Measurements from ENCODE around the gene PTPRT.
"Not testable (repeated sequence)": the region's sequence is repeated elsewhere in the genome, so short reads cannot be mapped to it uniquely, and the experiment has no call there.

PTPRT gene

DNA sequence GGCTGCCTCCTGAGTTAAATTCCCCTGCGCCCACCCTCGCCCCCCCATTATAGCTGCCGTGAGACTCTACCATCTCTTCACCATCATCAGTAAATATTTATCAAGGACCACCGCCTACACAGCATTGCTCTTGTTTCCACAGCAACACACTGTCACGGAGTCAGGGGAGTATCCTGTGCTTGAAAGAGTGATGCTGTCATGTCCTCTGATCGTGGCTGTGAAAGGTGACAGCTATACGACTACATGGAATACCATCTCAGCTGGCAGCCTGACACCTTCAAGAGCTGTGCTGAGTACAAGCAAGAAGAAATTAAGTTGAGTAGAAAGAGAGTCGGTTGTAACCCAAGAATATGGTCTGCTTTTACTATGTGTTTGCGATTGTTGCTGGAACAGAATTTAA lies 3.4 kb downstream of the PTPRT start:
- no peak for DNase-seq

- DNase-seq, result no peak
Measured at GRCh38 chr20:43185901-43186300, 3.8 kb downstream of the PTPRT start.

DNA sequence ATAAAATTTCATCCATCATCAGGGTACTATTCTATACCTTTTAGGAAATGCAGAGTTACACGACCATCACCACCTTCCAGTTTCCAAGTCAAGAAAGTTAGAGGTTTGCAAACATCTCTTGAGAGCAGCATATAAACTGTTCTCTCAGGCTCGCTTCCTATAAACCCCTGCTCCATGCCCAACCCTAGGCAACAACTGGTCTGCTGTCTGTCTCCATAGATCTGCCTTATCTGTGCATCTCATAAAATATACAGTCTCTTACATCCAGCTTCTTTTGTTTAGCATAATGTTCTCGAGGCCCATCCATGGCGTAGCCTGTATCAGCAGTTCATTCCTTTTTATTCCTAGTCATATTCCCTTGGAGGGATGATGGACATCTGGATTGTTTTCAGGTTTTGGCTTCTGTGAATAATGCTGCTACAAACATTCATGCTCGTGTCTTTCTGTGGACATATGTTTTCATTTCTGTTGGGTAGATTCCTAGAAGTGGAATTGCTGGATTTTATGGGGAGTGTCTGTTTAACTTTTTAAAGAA lies 6.1 kb downstream of the PTPRT start:
- DNase-seq, result no peak

- DNase-seq, result no peak
Measured at GRCh38 chr20:43178080-43178479, 11.6 kb downstream of the PTPRT start.

DNA sequence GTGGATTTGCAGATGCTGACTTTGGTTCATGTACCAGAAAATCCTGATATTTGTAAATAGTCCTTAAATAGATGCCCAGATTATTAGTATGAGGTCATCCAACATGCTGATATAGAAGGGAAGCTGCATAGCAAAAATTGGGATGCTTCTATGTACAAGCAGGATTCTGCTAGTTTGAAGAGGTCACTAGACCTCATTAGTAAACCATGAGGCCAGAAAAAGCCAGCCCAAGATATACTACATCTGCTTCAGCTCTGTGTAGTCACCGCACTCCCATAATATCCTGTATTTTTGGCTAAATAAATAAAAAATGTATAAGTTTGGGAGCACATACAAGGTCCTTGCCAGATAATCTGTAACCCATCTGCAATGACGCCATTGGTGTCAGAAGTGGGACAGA lies 13.0 kb downstream of the PTPRT start:
- DNase-seq, result no peak

- no peak for DNase-seq
Measured at GRCh38 chr20:43171930-43172329, 17.8 kb downstream of the PTPRT start.

- no peak for DNase-seq
Measured at GRCh38 chr20:43170771-43171170, 18.9 kb downstream of the PTPRT start.

GRCh38 chr20:43167615-43168014 lies 22.1 kb downstream of the PTPRT start:
- no peak for DNase-seq

GRCh38 chr20:43167021-43167420 lies 22.7 kb downstream of the PTPRT start:
- DNase-seq, result no peak

DNA sequence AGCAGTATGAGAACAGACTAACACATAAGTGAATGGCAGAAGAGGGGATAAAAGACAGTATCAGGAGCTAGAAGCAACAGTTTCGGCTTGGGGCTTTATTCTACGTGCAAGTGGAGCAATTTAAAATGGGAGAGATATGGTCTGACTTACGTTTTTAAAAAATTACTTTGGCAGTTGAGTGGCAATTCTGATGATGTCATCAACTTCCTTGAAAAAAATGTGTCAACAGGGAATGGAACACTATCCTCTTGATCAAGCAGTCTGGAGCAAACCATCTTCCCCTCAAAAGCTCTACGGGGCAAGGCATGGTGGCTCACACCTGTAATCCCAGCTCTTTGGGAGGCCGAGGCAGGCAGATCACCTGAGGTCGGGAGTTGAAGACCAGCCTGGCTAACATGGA lies 24.1 kb downstream of the PTPRT start:
- DNase-seq, result no peak

DNA sequence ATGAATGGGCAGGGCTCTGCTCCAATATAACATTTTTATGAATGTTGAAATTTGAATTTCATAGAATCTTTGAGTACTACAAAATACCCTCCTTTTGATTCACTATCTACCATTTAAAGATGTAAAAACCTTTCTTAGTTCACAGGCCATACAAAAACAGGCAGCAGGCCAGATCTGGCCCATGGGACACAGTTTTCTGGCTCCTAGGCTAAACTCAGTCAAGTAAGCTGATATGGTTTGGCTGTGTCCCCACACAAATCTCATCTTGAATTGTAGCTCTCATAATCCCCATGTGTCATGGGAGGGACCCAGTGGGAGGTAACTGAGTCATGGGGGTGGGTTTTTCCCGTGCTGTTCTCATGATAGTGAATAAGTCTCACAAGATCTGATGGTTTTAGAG lies 25.0 kb downstream of the PTPRT start:
- not testable (repeated sequence) for DNase-seq

DNA sequence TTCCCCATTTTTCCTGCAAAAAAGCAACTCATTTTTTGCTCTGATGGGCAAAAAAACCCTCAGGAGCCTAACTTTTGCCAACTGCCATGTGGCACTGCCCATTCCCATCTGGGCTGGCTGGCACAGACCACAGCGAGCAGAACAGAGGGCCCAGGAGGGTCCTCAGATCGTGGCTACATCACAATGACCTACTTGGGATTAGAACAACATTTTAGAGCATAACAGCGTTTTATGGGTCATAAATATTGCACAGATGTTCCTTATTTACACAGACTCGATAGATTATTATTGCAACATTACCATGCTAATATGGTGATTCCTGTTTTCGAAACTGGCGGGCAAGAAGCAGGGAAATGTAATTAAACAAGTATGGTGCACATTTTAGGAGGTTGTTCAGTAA lies 28.0 kb downstream of the PTPRT start:
- DNase-seq, result no peak

DNA sequence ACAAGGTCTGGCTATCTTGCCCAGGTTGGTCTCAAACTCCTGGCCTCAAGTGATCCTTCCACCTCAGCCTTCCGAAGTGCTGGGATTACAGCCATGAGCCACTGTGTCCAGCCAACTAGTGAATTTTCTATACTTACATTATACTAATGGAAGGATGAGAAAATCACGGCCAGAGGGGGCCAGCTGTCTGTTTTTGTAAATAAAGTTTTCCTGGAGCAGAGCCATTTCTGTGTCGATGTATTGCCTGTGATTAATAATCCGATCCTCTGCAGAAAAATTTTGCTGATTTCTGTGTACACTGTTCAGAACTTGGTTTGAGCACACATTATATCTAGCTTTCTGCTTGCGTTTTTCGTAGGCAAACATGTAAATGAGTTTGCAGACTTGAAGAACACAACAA lies 28.8 kb downstream of the PTPRT start:
- DNase-seq, result no peak

DNA sequence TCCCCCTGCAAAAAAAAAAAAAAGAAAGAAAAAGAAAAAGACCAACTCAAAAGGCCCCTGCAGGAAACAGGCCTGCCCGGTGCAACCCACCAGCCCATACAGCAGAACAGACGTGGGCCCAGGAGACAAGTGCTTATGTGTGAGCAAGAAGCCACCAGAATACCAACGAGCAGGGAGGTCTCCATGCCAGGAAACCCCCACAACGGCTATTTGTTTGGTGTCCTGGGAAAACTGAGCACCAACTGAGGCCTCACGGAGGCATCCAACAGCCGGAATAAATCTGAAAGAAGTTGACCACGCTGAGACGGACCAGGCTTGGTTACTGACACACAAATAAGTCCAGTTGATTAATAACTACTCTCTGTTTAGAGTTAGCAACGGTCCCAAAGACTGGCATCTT lies 29.7 kb downstream of the PTPRT start:
- DNase-seq, result no peak

DNA sequence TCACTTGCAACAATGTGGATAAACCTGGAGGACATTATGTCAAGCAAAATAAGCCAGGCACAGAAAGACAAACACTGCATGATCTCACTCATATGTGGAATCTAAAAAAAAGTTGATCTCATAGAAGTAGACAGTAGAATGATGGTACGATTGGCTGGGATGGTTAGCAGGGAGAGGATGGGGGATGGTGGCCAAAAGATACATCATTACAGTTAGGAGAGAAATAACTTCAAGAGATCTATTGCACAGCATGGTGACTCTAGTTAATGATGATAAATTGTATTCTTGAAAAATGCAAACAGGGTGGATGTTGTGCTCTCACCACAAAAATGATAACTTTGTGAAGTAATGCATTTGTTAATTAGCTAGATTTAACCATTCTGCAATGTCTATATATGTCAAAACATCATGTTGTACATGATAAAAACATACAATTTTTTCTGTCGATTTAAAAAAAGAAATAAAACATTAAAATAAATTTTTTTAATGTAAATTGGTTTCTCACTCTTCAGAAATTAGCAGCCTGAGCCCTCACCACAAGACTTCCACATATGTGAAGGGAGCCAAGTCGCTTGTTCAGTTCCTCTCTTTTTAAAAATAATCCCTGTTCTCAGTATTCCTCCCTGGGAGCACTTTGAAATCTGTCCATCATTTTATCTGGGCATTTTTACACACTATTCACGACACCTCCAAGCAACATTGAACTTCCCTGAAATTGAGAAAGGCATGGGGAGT lies 34.2 kb downstream of the PTPRT start:
- DNase-seq, result no peak

- no peak for DNase-seq
Measured at GRCh38 chr20:43151901-43152300, 37.8 kb downstream of the PTPRT start.

DNA sequence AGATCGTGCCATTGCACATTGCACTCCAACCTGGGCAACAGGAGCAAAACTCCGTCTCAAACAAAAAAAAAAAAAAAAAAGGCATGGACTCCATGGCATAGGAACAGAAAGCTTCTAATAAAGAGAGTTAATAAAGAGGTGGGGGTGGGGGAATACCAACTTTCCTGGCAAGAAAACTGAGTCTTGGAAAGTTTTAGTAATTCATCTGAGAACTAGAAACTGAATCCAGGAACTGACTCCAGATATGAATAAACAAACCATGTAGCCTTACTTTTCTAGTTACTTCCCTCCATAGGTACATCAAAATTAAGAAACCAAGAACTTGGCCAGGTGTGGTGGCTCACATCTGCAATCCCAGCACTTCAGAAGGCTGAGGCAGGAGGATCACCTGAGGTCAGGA lies 38.5 kb downstream of the PTPRT start:
- DNase-seq, result no peak

DNA sequence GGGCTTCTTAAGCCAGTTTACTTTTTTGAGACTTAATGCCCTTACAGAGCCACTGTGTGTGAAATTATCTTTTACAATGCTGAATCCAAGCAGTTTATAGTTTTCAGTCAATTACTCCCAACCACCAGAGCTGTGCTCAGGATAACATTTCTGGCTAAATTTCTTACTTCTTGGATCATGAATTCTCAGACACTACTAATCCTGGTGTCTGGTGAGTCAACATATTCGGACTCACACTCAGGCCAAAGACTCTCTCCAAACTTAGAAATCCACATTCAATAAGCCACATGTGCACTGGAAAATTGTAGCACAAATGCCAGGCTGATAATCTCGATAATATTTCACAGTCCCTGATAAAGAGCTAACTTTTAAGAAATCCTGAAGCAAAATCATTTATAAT lies 49.0 kb downstream of the PTPRT start:
- no peak for DNase-seq

GRCh38 chr20:43138061-43138770 lies 51.5 kb downstream of the PTPRT start:
- no peak for DNase-seq

DNA sequence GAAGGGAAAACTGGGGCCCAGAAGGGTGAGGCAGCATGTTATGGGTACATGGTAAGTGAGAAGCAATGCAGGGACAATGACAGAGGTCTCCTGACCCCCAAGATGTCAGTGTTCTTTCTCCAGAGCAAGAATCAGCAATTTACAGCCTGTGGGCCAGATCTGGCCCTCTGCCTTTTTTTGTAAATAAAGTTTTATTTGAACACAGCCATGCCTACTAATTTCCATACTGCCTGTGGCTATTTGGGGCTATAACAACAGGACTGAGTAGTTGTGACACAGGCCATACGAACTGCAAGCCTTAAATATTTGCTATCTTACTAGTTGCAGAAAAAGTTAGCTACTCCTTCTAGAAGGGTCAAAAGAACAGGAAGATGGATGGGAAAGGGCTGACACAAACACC lies 52.5 kb downstream of the PTPRT start:
- DNase-seq, result no peak

DNA sequence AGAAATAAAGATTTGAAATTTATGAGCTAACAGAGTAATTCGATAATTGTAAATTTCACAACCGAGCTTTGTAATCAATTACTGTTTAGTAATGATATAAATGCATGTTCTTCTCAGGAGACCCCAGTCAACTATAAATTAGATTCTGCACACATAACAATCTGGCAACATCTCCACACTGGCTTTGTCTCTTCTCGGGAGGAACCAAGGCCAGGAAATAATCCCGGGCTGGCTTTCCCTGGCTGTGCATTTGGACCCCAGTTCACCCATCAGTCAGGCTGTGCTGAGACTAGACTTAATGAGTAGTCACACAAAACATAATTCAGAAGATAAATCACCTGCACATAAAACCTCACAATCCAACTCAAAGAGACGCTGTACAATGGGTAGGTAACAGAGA lies 65.5 kb downstream of the PTPRT start:
- DNase-seq, result no peak

DNA sequence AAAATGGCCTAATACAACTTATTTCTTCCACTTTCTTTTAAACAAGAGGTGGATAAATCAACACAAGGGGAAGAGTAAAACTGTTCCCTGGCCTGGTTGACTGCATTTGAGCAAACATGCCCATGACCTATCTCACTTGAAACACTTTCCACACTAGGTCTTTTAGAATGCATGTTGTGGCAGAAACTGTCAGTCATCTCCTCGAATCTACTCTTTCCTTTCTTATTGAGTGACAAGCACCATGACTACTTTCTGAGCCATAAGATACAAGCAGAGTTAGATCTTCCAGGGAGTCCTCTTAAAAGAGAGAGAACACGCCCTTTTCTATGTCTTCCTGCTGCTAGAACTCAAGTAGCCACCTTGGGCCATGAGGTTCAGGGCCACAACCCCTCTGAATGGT lies 66.5 kb downstream of the PTPRT start:
- no peak for DNase-seq

- no peak for DNase-seq
Measured at GRCh38 chr20:43119720-43120119, 70.0 kb downstream of the PTPRT start.

DNA sequence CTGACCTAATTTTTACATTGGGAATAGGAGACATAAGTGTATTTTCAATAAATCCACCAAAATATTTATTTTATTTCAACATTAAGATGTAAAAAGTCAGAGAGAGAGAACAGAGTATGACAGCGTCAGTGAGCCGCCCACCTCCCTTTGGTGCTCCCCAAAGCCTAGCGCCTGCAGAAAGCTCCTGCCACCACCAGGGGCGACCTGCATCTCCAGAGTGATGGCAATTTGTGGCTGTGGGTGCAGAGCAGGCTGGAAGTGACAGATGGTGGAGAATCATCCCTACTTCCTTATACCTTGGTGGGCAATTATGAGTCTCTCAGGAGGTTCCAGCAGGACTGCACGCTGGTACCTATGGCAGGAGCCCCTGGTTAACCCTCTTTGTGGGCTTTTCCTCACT lies 87.3 kb downstream of the PTPRT start:
- peak; percentile 31 for DNase-seq

GRCh38 chr20:43096931-43097260 lies 92.8 kb downstream of the PTPRT start:
- no peak for DNase-seq
